Colonic mucosa (tissue), 4 donors: Measurements from ENCODE around the gene CLK4. TPM values are rescaled to one million over a fixed set of nuclear protein-coding genes. Genes with fewer than 3 reads are reported as not detected.
A peak's percentile ranks its signal among the peaks of the same experiment; 100 is the strongest.
"Not testable (repeated sequence)": the region's sequence is repeated elsewhere in the genome, so short reads cannot be mapped to it uniquely, and the experiment has no call there.

Source experiments
- DNase-seq: peaks from one replicate; pipeline ENCODE4 v3.0.0-alpha.2; 2020
- H3K27ac ChIP-seq: fragments of 200-600 bp; one replicate; pipeline ENCODE4 v1.8.0; 2021
- H3K27me3 ChIP-seq: fragments of 200-600 bp; one replicate; pipeline ENCODE4 v1.8.0; 2021
- H3K36me3 ChIP-seq: fragments of 200-600 bp; one replicate; pipeline ENCODE4 v1.8.0; 2021
- H3K4me1 ChIP-seq: fragments of 200-600 bp; one replicate; pipeline ENCODE4 v1.8.0; 2021; ENCODE audit warnings: mild to moderate bottlenecking
- H3K4me3 ChIP-seq: fragments of 200-600 bp; one replicate; pipeline ENCODE4 v1.8.0; 2021
- H3K9ac ChIP-seq, 2 donors: one replicate each; pipeline ENCODE4 v1.7.0; 2013; ENCODE audit warnings: control low read depth in 2 of 2, low read depth in 2 of 2, low read length in 2 of 2
- H3K9me3 ChIP-seq: fragments of 200-600 bp; one replicate; pipeline ENCODE4 v1.8.0; 2021
- intact Hi-C: fragments of 100-400 bp; cut with DNase I; formaldehyde crosslinking; loops from one replicate; pipeline ENCODE4 v1.14.1; 2022
- total RNA-seq, 2 donors: library from RNA; stranded (reverse); fragmentation: NEBNext Ultra II Directional in 1 of 2; extraction: Animal tissue kit (Norgen Biotek cat#: 25700) in 1 of 2; gene quantifications; one replicate each; pipeline ENCODE4 v1.2.1, GENCODE V29; 2021
- TF ChIP-seq, protein P1 (sequence below): fragments of 200-600 bp; IDR thresholded peaks from one replicate; pipeline ENCODE4 v1.8.0; 2022; ENCODE audit warnings: antibody characterized with exemption, mild to moderate bottlenecking
- donor health status: healthy.
- donor health status: DM: no; HTN: no; CAD: no.
- donor health status: DM: no; HTN: no; CAD: no.

CLK4 gene
- total RNA-seq, 2 donors from 2014 or later = 13.8 to 15.0 TPM

GRCh38 chr5:178587763-178588611 is 38.9 kb downstream of the CLK4 start:
- H3K27me3 ChIP-seq = peaks cover 33% of the 10 kb centered on the region
- no peak overlapping the region for H3K4me3 ChIP-seq
- no peaks in the 10 kb centered on the region for H3K36me3 ChIP-seq
- H3K4me1 ChIP-seq = no peaks in the 10 kb centered on the region
- no peaks in the 10 kb centered on the region for H3K9me3 ChIP-seq
- intact Hi-C loops = no loop called here
- H3K27ac ChIP-seq = no peak overlapping the region
- TF ChIP-seq, protein P1, sequence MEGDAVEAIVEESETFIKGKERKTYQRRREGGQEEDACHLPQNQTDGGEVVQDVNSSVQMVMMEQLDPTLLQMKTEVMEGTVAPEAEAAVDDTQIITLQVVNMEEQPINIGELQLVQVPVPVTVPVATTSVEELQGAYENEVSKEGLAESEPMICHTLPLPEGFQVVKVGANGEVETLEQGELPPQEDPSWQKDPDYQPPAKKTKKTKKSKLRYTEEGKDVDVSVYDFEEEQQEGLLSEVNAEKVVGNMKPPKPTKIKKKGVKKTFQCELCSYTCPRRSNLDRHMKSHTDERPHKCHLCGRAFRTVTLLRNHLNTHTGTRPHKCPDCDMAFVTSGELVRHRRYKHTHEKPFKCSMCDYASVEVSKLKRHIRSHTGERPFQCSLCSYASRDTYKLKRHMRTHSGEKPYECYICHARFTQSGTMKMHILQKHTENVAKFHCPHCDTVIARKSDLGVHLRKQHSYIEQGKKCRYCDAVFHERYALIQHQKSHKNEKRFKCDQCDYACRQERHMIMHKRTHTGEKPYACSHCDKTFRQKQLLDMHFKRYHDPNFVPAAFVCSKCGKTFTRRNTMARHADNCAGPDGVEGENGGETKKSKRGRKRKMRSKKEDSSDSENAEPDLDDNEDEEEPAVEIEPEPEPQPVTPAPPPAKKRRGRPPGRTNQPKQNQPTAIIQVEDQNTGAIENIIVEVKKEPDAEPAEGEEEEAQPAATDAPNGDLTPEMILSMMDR = no peak
- no peak for DNase-seq
- H3K9ac ChIP-seq = no peak overlapping the region

GRCh38 chr5:178586396-178586795 is 40.5 kb downstream of the CLK4 start:
- TF ChIP-seq, protein P1 = no peak
- Histone ChIP-seq H3K36me3 (no peaks in the 10 kb centered on the region), H3K9me3 (no peaks in the 10 kb centered on the region), H3K4me1 (no peaks in the 10 kb centered on the region), H3K27me3 (peaks cover 33% of the 10 kb centered on the region), H3K9ac (no peak overlapping the region), H3K4me3 (no peak overlapping the region), H3K27ac (no peak overlapping the region)
- intact Hi-C loops = no loop called here
- no peak for DNase-seq

- H3K27me3 ChIP-seq = peaks cover 26% of the 10 kb centered on the region
- H3K4me1 ChIP-seq, H3K36me3 ChIP-seq, intact Hi-C loops, H3K9me3 ChIP-seq, H3K27ac ChIP-seq, H3K4me3 ChIP-seq: not testable (repeated sequence)
- DNase-seq = peak; percentile 51
- H3K9ac ChIP-seq = peak overlapping the region in 1 of 2 donors; percentile 59
Measured at GRCh38 chr5:178585421-178585820, 41.4 kb downstream of the CLK4 start.

DNA sequence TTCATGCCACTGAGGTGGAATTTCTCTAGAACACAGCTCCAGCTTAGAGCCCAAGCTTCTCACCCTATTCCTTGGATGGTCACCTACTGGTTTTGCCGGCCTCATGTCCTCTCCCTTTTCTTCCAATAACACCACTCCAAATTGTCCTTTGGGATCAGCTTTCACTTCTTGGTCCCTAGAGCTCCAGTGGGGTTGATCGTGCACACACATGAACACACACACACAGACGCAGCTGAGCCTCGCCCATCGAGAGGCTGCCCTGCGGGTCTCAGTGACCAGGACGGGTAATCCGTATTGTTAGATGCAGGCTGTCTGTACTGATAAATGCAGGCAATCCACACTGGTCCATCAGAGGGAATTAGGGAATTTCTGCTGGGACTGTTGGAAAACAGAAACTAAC is 43.6 kb downstream of the CLK4 start:
- Histone ChIP-seq H3K4me3 (no peak overlapping the region), H3K36me3 (no peaks in the 10 kb centered on the region), H3K9ac (no peak overlapping the region), H3K27me3 (peaks cover 9% of the 10 kb centered on the region), H3K9me3 (no peaks in the 10 kb centered on the region), H3K4me1 (no peaks in the 10 kb centered on the region), H3K27ac (no peak overlapping the region)
- TF ChIP-seq, protein P1 = no peak
- DNase-seq = no peak
- intact Hi-C loops = no loop called here

- no peak overlapping the region for H3K4me3 ChIP-seq
Measured at GRCh38 chr5:178582291-178582690, 44.6 kb downstream of the CLK4 start.

More at GRCh38 chr5:178582291-178582690, 44.6 kb downstream of the CLK4 start:
- Histone ChIP-seq H3K27ac (no peak overlapping the region), H3K27me3 (peaks cover under 1% of the 10 kb centered on the region), H3K9ac (no peak overlapping the region), H3K4me1 (no peaks in the 10 kb centered on the region), H3K36me3 (no peaks in the 10 kb centered on the region), H3K9me3 (no peaks in the 10 kb centered on the region)
- TF ChIP-seq, protein P1 = no peak
- no peak for DNase-seq
- intact Hi-C loops = no loop called here
